Fibroblast of mammary gland (primary cell): ENCODE data around the gene FBXO42.

Experiments used
- DNase-seq: peaks from one replicate; pipeline ENCODE4 v3.0.0-alpha.2; 2010; ENCODE audit warnings: low read depth
- H3K4me3 ChIP-seq: 2 replicates; pipeline ENCODE4 v1.5.1; 2011; ENCODE audit warnings: low read depth, mild to moderate bottlenecking, low read length, moderate library complexity; ENCODE audit not compliant: control insufficient read depth
- TF ChIP-seq, protein P1 (sequence below): conservative IDR thresholded peaks from 2 replicates; pipeline ENCODE4 v1.5.1; 2011; ENCODE audit warnings: low read depth, low read length, inconsistent platforms; ENCODE audit not compliant: control insufficient read depth, insufficient read depth

FBXO42 gene

DNA sequence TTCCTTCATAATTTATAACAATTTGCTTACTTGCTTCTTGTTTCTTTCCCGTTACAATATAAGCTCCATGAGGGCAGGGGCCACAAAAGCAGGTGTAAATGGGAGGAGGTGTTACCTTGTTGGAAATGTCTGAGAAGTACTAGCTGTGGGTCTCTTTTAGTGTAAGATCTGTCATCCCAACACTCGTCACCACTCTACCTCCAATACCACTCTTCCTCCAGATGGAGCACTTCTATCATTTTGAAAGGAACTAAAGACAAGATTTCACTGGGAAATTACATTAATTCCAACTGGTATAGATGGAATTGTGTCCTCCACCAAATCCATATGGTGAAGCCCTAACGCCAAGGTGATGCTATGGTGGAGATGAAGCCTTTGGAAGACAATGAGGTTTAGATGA, 62.3 kb downstream of the FBXO42 start:
- TF ChIP-seq, protein P1, sequence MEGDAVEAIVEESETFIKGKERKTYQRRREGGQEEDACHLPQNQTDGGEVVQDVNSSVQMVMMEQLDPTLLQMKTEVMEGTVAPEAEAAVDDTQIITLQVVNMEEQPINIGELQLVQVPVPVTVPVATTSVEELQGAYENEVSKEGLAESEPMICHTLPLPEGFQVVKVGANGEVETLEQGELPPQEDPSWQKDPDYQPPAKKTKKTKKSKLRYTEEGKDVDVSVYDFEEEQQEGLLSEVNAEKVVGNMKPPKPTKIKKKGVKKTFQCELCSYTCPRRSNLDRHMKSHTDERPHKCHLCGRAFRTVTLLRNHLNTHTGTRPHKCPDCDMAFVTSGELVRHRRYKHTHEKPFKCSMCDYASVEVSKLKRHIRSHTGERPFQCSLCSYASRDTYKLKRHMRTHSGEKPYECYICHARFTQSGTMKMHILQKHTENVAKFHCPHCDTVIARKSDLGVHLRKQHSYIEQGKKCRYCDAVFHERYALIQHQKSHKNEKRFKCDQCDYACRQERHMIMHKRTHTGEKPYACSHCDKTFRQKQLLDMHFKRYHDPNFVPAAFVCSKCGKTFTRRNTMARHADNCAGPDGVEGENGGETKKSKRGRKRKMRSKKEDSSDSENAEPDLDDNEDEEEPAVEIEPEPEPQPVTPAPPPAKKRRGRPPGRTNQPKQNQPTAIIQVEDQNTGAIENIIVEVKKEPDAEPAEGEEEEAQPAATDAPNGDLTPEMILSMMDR, result no peak
- no peak for DNase-seq
- H3K4me3 ChIP-seq, result no peak overlapping the region

GRCh38 chr1:16286122-16286521, 66.2 kb downstream of the FBXO42 start:
- DNase-seq, result no peak

DNA sequence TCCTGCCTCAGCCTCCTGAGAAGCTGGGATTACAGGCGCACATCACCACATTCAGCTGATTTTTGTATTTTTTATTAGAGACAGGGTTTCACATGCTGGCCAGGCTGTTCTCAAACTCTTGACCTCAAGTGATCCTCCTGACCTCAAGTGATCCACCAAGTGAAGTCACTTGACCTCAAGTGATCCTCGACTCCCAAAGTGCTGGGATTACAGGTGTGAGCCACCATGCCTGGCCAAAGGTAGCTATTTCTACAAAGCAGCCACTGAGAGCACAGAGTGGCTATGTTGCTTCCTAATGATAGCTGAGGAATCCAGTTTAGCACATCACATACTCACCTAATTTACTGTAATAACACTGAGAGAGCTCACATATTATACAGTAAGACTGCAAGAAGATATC, 70.5 kb downstream of the FBXO42 start:
- no peak for DNase-seq
- no peak overlapping the region for H3K4me3 ChIP-seq
- TF ChIP-seq, protein P1, result no peak

More at GRCh38 chr1:16286122-16286521, 66.2 kb downstream of the FBXO42 start:
- H3K4me3 ChIP-seq, result no peak overlapping the region
- TF ChIP-seq, protein P1, result no peak

- no peak for DNase-seq
- TF ChIP-seq, protein P1, result no peak
- no peak overlapping the region for H3K4me3 ChIP-seq
These were observed 73.1 kb downstream of the FBXO42 start for GRCh38 chr1:16279186-16279585.

- H3K4me3 ChIP-seq, result no peak overlapping the region
- DNase-seq, result no peak
- TF ChIP-seq, protein P1, result no peak
These were observed 75.8 kb downstream of the FBXO42 start for GRCh38 chr1:16276302-16277030.

GRCh38 chr1:16275591-16275990, 76.7 kb downstream of the FBXO42 start:
- no peak for DNase-seq

More at GRCh38 chr1:16275591-16275990, 76.7 kb downstream of the FBXO42 start:
- TF ChIP-seq, protein P1, result no peak
- H3K4me3 ChIP-seq, result no peak overlapping the region
